ENCODE data around the gene ARHGEF17.

Gene ARHGEF17

GRCh38 chr11:73284106-73284505, 24.0 kb upstream of the ARHGEF17 start:
- Histone ChIP-seq H3K9me3 (ENCODE audit: severe bottlenecking) (no peaks in the 10 kb centered on the region), H3K4me1 (ENCODE audit: insufficient read depth, poor library complexity, severe bottlenecking) (peaks cover 4% of the 10 kb centered on the region), H3K4me3 (ENCODE audit: severe bottlenecking) (no peak overlapping the region), H3K27ac (ENCODE audit: poor library complexity, severe bottlenecking) (no peak overlapping the region), H3K27me3 (ENCODE audit: insufficient read depth, poor library complexity, severe bottlenecking) (no peaks in the 10 kb centered on the region), H3K36me3 (ENCODE audit: low read depth) (no peaks in the 10 kb centered on the region)
- TF ChIP-seq CTCF (IDR thresholded peaks at IDR 0.05; ENCODE audit: poor library complexity, severe bottlenecking) = no peak
- DNase-seq (ENCODE audit: low spot score) (no peak), ATAC-seq (ENCODE audit: low read depth) (no peak)

DNA sequence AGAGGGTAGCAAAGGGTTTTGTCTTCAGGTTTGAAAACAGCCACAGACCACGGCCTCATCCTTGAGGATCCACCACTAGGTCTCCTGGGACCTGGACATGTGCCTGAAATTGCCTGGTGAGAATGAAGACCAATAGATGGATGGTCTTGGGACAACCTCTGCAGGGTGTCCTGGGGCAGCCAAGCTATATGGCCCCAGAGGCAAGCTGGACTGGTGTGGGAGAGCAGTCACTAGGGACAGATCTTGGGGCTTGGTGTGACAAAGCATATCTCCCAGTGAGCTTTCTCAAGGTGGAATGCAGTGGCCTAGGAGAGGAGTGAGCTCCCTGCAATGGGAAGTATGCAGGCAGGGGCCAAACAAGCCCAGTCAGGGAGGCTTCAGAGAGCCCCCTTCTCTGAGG, 22.4 kb upstream of the ARHGEF17 start:
- Histone ChIP-seq H3K27ac (ENCODE audit: poor library complexity, severe bottlenecking) (no peak overlapping the region), H3K4me1 (ENCODE audit: insufficient read depth, poor library complexity, severe bottlenecking) (peaks cover 7% of the 10 kb centered on the region), H3K27me3 (ENCODE audit: insufficient read depth, poor library complexity, severe bottlenecking) (no peaks in the 10 kb centered on the region), H3K9me3 (ENCODE audit: severe bottlenecking) (no peaks in the 10 kb centered on the region), H3K4me3 (ENCODE audit: severe bottlenecking) (no peak overlapping the region), H3K36me3 (ENCODE audit: low read depth) (no peaks in the 10 kb centered on the region)
- DNase-seq (ENCODE audit: low spot score) = no peak
- no peak for ATAC-seq (ENCODE audit: low read depth)
- no peak for TF ChIP-seq CTCF (IDR thresholded peaks at IDR 0.05; ENCODE audit: poor library complexity, severe bottlenecking)

- DNase-seq (ENCODE audit: low spot score) (no peak), ATAC-seq (ENCODE audit: low read depth) (no peak)
- no peaks in the 10 kb centered on the region for H3K9me3 ChIP-seq (ENCODE audit: severe bottlenecking)
- H3K4me3 ChIP-seq (ENCODE audit: severe bottlenecking) = no peak overlapping the region
- no peak for TF ChIP-seq CTCF (IDR thresholded peaks at IDR 0.05; ENCODE audit: poor library complexity, severe bottlenecking)
- peaks cover 7% of the 10 kb centered on the region for H3K4me1 ChIP-seq (ENCODE audit: insufficient read depth, poor library complexity, severe bottlenecking)
- H3K36me3 ChIP-seq (ENCODE audit: low read depth) = no peaks in the 10 kb centered on the region
- no peak overlapping the region for H3K27ac ChIP-seq (ENCODE audit: poor library complexity, severe bottlenecking)
- H3K27me3 ChIP-seq (ENCODE audit: insufficient read depth, poor library complexity, severe bottlenecking) = no peaks in the 10 kb centered on the region
These were observed 21.8 kb upstream of the ARHGEF17 start for GRCh38 chr11:73286240-73286810.

- DNase-seq (ENCODE audit: low spot score) (no peak), ATAC-seq (ENCODE audit: low read depth) (no peak)
- Histone ChIP-seq H3K9me3 (ENCODE audit: severe bottlenecking) (no peaks in the 10 kb centered on the region), H3K36me3 (ENCODE audit: low read depth) (no peaks in the 10 kb centered on the region), H3K4me1 (ENCODE audit: insufficient read depth, poor library complexity, severe bottlenecking) (peaks cover 7% of the 10 kb centered on the region), H3K4me3 (ENCODE audit: severe bottlenecking) (no peak overlapping the region), H3K27me3 (ENCODE audit: insufficient read depth, poor library complexity, severe bottlenecking) (no peaks in the 10 kb centered on the region), H3K27ac (ENCODE audit: poor library complexity, severe bottlenecking) (no peak overlapping the region)
- no peak for TF ChIP-seq CTCF (IDR thresholded peaks at IDR 0.05; ENCODE audit: poor library complexity, severe bottlenecking)
These were observed 20.5 kb upstream of the ARHGEF17 start for GRCh38 chr11:73287400-73288101.
